HG03521 (cell line): Measurements from ENCODE around the gene NUP85.
"Not testable (repeated sequence)": the region's sequence is repeated elsewhere in the genome, so short reads cannot be mapped to it uniquely, and the experiment has no call there.

Experiments
- ATAC-seq: cut with Tn5 transposase; IDR thresholded peaks from one replicate; pipeline ENCODE4 v1.9.1; 2021; ENCODE audit warnings: mild to moderate bottlenecking, moderate library complexity; ENCODE audit not compliant: unreplicated experiment

The NUP85 gene

DNA sequence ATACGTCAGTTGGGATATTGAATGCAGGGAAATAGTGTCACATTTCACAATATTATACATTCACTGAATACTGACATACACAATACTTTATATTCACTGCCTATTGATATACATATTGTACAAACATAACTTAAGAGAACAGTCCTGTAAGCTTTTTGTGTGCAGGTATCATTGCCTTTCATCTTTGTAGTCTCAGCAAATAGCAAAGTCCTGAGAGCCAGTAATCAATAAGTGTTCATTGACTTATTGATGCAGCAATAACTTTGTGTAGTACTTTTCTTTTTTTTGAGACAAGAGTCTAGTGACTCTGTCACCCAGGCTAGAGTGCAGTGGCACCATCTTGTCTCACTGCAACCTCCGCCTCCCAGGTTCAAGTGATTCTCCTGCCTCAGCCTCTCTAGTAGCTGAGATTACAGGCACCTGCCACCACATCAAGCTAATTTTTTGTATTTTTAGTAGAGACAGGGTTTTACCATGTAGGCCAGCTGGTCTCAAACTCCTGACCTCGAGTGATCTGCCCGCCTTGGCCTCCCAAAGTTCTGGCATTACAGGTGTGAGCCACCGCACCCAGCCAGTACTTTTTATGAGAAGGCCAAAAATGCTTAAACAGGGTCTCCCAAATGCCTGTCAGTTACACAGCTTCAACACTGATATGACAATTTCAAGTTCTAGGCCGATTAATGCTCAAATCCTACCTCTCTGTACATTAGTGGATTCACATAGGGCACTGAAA lies 5.4 kb upstream of the NUP85 start:
- ATAC-seq, result no peak

GRCh38 chr17:75205793-75206163 lies 299 bp downstream of the NUP85 start:
- no peak for ATAC-seq

GRCh38 chr17:75207050-75207407 lies 1.6 kb downstream of the NUP85 start:
- ATAC-seq, result not testable (repeated sequence)

- no peak for ATAC-seq
Observed at GRCh38 chr17:75207760-75208159, 2.3 kb downstream of the NUP85 start.

GRCh38 chr17:75208161-75208560 lies 2.7 kb downstream of the NUP85 start:
- no peak for ATAC-seq

GRCh38 chr17:75209061-75209460 lies 3.6 kb downstream of the NUP85 start:
- ATAC-seq, result no peak

DNA sequence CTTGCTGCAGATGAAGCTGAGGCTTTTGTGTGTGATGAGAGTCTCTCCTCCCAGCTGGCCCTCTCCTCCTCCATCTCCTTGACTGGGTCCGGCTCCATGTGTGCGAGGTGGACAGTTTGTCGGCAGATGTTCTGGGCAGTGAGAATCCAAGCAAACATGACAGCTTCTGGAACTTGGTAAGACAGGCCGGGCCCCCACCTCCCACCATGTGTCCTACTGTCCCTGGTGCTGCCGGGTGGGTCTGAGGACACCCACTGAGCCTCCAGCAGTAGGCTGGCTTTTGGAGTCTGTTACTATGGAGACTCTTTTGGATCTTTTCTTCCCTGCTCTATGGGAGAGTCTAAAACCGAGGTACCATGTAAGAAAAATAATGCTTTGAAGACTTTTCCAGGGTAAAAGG lies 12.7 kb downstream of the NUP85 start:
- no peak for ATAC-seq

- ATAC-seq, result no peak
Observed at GRCh38 chr17:75219815-75220214, 14.3 kb downstream of the NUP85 start.

- ATAC-seq, result no peak
Observed at GRCh38 chr17:75225016-75225415, 19.5 kb downstream of the NUP85 start.

- ATAC-seq, result no peak
Observed at GRCh38 chr17:75227729-75228128, 22.2 kb downstream of the NUP85 start.

DNA sequence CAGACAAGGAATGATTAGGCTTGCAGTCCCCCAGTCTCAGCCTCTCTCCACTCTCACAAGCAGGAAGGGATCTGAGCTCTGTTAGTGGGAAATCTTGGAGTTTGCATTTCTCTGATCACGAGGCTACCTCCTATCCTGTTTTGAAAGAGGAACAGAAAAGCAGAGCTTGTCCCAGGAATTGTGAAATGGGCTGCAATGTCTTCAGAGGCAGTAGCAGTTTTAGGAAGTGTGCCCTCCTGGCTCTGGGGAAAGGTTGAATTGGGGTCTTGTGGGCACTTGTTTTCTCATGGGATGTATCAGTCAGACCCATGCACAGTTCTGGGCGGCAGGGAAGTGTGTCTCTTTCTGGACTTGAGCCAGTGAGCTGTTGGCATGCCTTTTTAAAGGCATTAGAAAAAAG lies 22.8 kb downstream of the NUP85 start:
- ATAC-seq, result no peak

GRCh38 chr17:75228847-75229246 lies 23.4 kb downstream of the NUP85 start:
- no peak for ATAC-seq

GRCh38 chr17:75231071-75231470 lies 25.6 kb downstream of the NUP85 start:
- ATAC-seq, result no peak

DNA sequence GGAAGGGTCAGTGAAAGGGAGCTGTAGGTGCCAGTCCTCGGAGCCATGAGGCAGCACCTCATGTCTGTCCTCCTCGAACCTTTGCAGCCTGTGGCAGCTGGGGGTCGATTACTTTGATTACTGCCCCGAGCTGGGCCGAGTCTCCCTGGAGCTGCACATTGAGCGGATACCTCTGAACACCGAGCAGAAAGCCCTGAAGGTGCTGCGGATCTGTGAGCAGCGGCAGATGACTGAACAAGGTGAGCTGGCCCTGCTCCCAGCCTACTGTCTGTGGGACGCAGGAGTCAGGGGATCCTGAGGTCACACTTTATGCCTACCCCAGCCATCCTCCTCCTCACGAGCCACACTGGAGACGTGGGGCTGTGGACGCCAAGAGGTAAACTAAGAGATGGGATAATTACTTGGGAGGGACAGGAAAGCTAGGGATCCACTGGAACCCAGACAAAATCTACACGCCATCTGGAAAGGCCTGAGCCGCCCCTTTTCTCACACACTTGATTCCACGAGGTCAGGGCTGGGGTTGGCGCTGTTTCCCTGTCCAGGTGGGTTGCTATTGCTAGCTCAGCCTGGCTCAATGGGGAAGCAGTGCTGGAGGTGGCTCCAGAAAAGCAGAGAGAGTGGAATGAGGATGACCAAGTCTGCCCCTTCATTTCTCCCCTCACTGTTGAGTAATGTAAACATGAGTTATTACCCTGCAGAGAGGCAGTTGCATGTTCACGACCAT lies 26.4 kb downstream of the NUP85 start:
- ATAC-seq, result no peak

DNA sequence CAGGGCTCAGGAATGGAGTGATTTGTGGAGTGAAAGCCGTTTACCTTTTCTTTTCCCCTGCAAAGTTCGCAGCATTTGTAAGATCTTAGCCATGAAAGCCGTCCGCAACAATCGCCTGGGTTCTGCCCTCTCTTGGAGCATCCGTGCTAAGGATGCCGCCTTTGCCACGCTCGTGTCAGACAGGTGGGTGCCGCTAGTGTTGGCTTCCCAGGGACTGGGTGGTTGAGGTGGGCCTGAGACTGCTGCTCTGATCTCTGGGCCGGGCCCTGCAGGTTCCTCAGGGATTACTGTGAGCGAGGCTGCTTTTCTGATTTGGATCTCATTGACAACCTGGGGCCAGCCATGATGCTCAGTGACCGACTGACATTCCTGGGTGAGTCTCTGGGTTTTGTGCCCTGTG lies 27.3 kb downstream of the NUP85 start:
- ATAC-seq, result no peak

DNA sequence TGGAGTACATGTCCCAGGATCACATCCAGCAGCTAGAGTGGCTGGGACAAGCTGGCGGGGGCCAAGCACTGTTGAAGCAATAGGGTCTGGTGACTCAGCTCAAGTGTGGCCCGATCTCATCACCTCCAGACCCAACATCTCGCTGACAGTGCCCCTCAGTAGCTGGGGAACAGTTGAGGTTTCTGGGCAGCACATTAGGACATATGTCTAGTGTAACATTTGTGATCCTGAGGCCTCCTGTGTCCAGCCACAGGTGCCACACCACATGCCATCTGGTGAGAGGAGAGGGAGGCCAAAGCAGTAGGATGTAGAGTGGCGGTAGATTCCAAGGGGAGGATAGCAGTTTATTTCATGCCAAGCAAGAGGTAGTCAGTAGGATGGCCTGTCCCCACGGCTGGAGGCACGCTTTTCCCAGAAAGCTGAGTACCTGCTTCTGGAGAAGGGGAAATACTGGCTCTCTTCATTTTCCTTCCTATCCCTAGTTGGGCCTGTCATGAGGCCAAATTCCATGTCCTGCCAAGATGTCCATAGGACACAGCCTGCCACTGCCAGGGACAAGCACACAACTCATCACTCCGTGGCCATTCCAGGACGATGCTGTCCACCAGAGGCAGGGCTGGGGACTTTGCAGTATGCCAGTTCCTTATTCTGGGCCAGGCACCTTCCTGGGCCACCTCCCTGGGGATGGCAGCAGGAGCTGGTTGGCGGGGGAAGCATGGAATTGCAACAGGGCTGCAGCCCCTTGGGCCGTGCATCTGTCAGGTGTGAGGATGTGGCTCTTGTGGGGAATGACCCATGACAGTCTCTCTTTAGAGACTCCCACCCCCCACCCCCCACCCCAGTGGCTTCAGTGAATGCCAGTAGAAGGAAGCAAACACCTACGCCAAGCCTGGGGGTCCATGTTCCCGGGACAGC lies 31.9 kb downstream of the NUP85 start:
- ATAC-seq, result no peak

DNA sequence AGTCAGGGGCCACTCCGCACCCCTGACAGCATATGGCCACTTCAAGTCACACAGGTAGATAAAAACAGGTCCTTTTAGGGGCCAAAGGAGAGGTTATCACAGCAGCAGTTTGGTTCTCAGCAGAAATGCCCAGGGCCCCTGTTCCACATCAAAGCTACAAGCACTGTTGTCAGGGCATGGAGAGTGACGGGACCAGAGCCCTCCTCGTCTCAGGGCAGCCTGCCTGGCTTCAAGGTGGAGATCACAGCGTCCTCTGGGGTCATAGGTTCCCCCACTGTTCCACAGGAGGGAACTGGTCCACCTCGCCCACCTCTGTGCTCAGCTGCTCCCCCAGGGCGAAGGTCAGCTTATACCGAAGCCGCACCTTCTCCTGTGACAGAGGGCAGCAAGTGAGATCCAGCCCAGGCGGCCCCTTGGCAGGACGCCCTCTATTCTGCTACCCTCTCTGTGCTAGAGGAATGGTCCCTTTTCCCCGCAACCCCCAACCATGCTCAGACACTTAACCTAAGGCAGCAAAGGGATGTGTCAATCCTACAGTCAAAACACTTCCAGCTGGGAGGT lies 32.6 kb downstream of the NUP85 start:
- ATAC-seq, result no peak

GRCh38 chr17:75238684-75239191 lies 33.3 kb downstream of the NUP85 start:
- no peak for ATAC-seq

GRCh38 chr17:75239214-75239613 lies 33.7 kb downstream of the NUP85 start:
- no peak for ATAC-seq

GRCh38 chr17:75239778-75240393 lies 34.4 kb downstream of the NUP85 start:
- ATAC-seq, result no peak
